HCT116 (cell line): ENCODE results near the gene GPC5. TPM values are rescaled to one million over a fixed set of nuclear protein-coding genes. Genes with fewer than 3 reads are reported as not detected.

Experiments used
- ATAC-seq: fragments of 200-7000 bp; cut with Tn5 transposase; 2 replicates; pipeline ENCODE4 v1.9.1; 2020; ENCODE audit warnings: mild to moderate bottlenecking, moderate library complexity
- BruUV-seq: library from RNA; stranded (reverse); fragments of 400-500 nt; replicated peaks from 2 replicates; lab custom pipeline; 2021; lab: Mats Ljungman, UMichigan
- CTCF ChIA-PET: fragments of 300-600 bp; sonication (Branson Sonifier 250); formaldehyde crosslinking; loops from one replicate; lab custom pipeline; 2021; ENCODE audit warnings: antibody characterized with exemption; lab: Charles Lee
- POLR2A ChIA-PET: fragments of 300-600, 350-600 bp; sonication (Branson Sonifier 250); formaldehyde crosslinking; loops from one replicate; lab custom pipeline; 2021; ENCODE audit warnings: antibody characterized with exemption; lab: Charles Lee
- RAD21 ChIA-PET, 2 experiments: fragments of 300-600 bp; sonication (Branson Sonifier 250); formaldehyde crosslinking; loops; one replicate each; lab custom pipeline; 2023; ENCODE audit warnings: low total read pairs in 2 of 2; ENCODE audit not compliant: uncharacterized antibody in 2 of 2, unreplicated experiment in 2 of 2, low non-redundant PET in 1 of 2; lab: Charles Lee
- DNase-seq: peaks from one replicate; pipeline ENCODE4 v3.0.0-alpha.2; 2010; ENCODE audit warnings: low read depth, low spot score
- H2AFZ ChIP-seq: fragments of 200-600 bp; shearing (Covaris generic), sonication (generic); 2 replicates; pipeline ENCODE4 v1.6.1; 2017; ENCODE audit warnings: low read depth, mixed run types, mixed read lengths, antibody characterized with exemption, low read length; ENCODE audit not compliant: poor library complexity, severe bottlenecking
- H3K27ac ChIP-seq: 2 replicates; pipeline ENCODE4 v1.5.1; 2012; ENCODE audit warnings: low read depth, low read length
- H3K27me3 ChIP-seq: fragments of 200-600 bp; sonication (generic); 2 replicates; pipeline ENCODE4 v1.6.1; 2016; ENCODE audit warnings: mixed run types, low read length, mixed read lengths; ENCODE audit not compliant: insufficient read depth
- H3K36me3 ChIP-seq, 2 experiments: fragments of 200-500 bp in 1 of 2; fragments of 200-600 bp in 1 of 2; sonication (Bioruptor generic) in 1 of 2; sonication (generic) in 1 of 2; 2 replicates each; pipeline versions ENCODE4 v1.5.1 to v1.6.1; 2014 to 2016; ENCODE audit warnings: low read length in 2 of 2, inconsistent platforms in 1 of 2, mixed read lengths in 1 of 2, mixed run types in 1 of 2; ENCODE audit not compliant: insufficient read depth in 2 of 2, control insufficient read depth in 1 of 2
- H3K4me1 ChIP-seq, 2 experiments: fragments of 200-600 bp in 1 of 2; sonication (generic) in 1 of 2; 2 replicates each; pipeline versions ENCODE4 v1.5.1 to v1.6.1; 2012 to 2017; ENCODE audit warnings: low read length in 2 of 2, inconsistent platforms in 1 of 2, mild to moderate bottlenecking in 1 of 2, mixed read lengths in 1 of 2, mixed run types in 1 of 2, moderate library complexity in 1 of 2; ENCODE audit not compliant: insufficient read depth in 2 of 2, control insufficient read depth in 1 of 2
- H3K4me2 ChIP-seq: fragments of 200-600 bp; sonication (generic); 2 replicates; pipeline ENCODE4 v1.6.1; 2017; ENCODE audit warnings: mixed run types, low read length, mixed read lengths
- H3K4me3 ChIP-seq, 2 experiments: fragments of 200-600 bp in 1 of 2; sonication (generic) in 1 of 2; replicated peaks in 1 of 2; 2 replicates each; pipeline ENCODE4 v1.5.1; 2011 to 2016; ENCODE audit warnings: low read length in 2 of 2, control low read depth in 1 of 2, low read depth in 1 of 2, mild to moderate bottlenecking in 1 of 2, mixed read lengths in 1 of 2, mixed run types in 1 of 2
- H3K79me2 ChIP-seq: fragments of 200-600 bp; sonication (generic); 2 replicates; pipeline ENCODE4 v1.6.1; 2017; ENCODE audit warnings: mild to moderate bottlenecking, mixed run types, low read length, moderate library complexity, mixed read lengths; ENCODE audit not compliant: insufficient read depth
- H3K9ac ChIP-seq: fragments of 200-600 bp; sonication (generic); 2 replicates; pipeline ENCODE4 v1.6.1; 2016; ENCODE audit warnings: low read length, mixed read lengths
- H3K9me2 ChIP-seq: fragments of 200-600 bp; sonication (generic), shearing (Covaris generic); 2 replicates; pipeline ENCODE4 v1.6.1; 2017; ENCODE audit warnings: mixed run types, mild to moderate bottlenecking, moderate library complexity; ENCODE audit not compliant: insufficient read depth
- H3K9me3 ChIP-seq, 2 experiments: fragments of 200-500 bp in 1 of 2; fragments of 200-600 bp in 1 of 2; sonication (Bioruptor generic) in 1 of 2; sonication (generic) in 1 of 2; 2 replicates each; pipeline ENCODE4 v1.6.1; 2014 to 2017; ENCODE audit warnings: low read length in 2 of 2, mixed read lengths in 2 of 2, inconsistent platforms in 1 of 2, low read depth in 1 of 2, mild to moderate bottlenecking in 1 of 2, mixed run types in 1 of 2, moderate library complexity in 1 of 2; ENCODE audit not compliant: control insufficient read depth in 1 of 2, insufficient read depth in 1 of 2
- H4K20me1 ChIP-seq: fragments of 200-600 bp; sonication (generic), shearing (Covaris generic); 2 replicates; pipeline ENCODE4 v1.6.1; 2017; ENCODE audit warnings: mixed run types, mild to moderate bottlenecking, moderate library complexity; ENCODE audit not compliant: insufficient read depth
- CBX3 ChIP-seq: IDR thresholded peaks from 2 replicates; pipeline ENCODE4 v1.6.1; 2012; ENCODE audit warnings: low read depth
- CTCF ChIP-seq, 3 experiments: fragments of 200-600 bp in 1 of 3; sonication (generic) in 1 of 3; IDR thresholded peaks in 2 of 3; conservative IDR thresholded peaks in 1 of 3; 2 replicates each; pipeline ENCODE4 v1.5.1; 2012 to 2017; ENCODE audit warnings: low read depth in 2 of 3, low read length in 2 of 3, antibody characterized with exemption in 1 of 3, borderline replicate concordance in 1 of 3, control low read depth in 1 of 3, mild to moderate bottlenecking in 1 of 3, mixed read lengths in 1 of 3, mixed run types in 1 of 3, moderate library complexity in 1 of 3; ENCODE audit not compliant: insufficient read depth in 1 of 3
- EGR1 ChIP-seq: IDR thresholded peaks from 2 replicates; pipeline ENCODE4 v1.6.1; 2012; ENCODE audit warnings: low read depth
- ELF1 ChIP-seq: IDR thresholded peaks from 2 replicates; pipeline ENCODE4 v1.6.1; 2012; ENCODE audit warnings: low read depth, borderline replicate concordance
- EZH2 ChIP-seq: fragments of 200-600 bp; sonication (generic); IDR thresholded peaks from 2 replicates; pipeline ENCODE4 v1.6.1; 2017; ENCODE audit warnings: antibody characterized with exemption, mixed run types
- EZH2phosphoT487 ChIP-seq: fragments of 200-600 bp; IDR thresholded peaks from 2 replicates; pipeline ENCODE4 v1.6.1; 2018; ENCODE audit warnings: antibody characterized with exemption, borderline replicate concordance
- JUND ChIP-seq: IDR thresholded peaks from 2 replicates; pipeline ENCODE4 v1.6.1; 2012
- POLR2A ChIP-seq: IDR thresholded peaks from 2 replicates; pipeline ENCODE4 v1.7.0; 2011; ENCODE audit warnings: borderline replicate concordance; ENCODE audit not compliant: insufficient read depth, insufficient read length; ENCODE audit errors: extremely low read depth
- POLR2AphosphoS5 ChIP-seq: IDR thresholded peaks from 2 replicates; pipeline ENCODE4 v1.6.1; 2011; ENCODE audit warnings: mild to moderate bottlenecking, low read depth, low read length, moderate library complexity
- RAD21 ChIP-seq: IDR thresholded peaks from 2 replicates; pipeline ENCODE4 v1.6.1; 2012; ENCODE audit warnings: low read depth, mild to moderate bottlenecking
- TCF7L2 ChIP-seq: IDR thresholded peaks from 2 replicates; pipeline ENCODE4 v1.7.0; 2011; ENCODE audit warnings: borderline replicate concordance, inconsistent platforms; ENCODE audit not compliant: insufficient read depth, insufficient read length; ENCODE audit errors: extremely low read depth
- ZFX ChIP-seq: fragments of 450-650 bp; IDR thresholded peaks from 2 replicates; pipeline ENCODE4 v1.6.1; 2017
- intact Hi-C: fragments of 100-400 bp; cut with micrococcal nuclease; formaldehyde crosslinking; loops from 2 replicates; pipeline ENCODE4 v1.10.0; 2022
- total RNA-seq: library from RNA; stranded (reverse); gene quantifications from one replicate; pipeline ENCODE4 v1.2.1, GENCODE V29; 2021; ENCODE audit not compliant: unreplicated experiment
- TF ChIP-seq, protein P1 (sequence below): IDR thresholded peaks from 2 replicates; pipeline ENCODE4 v1.6.1; 2012
- TF ChIP-seq, protein P2 (sequence below): IDR thresholded peaks from 2 replicates; pipeline ENCODE4 v1.6.1; 2012; ENCODE audit warnings: low read depth

The GPC5 gene
- total RNA-seq, 1 experiment from 2014 or later, result not detected

DNA sequence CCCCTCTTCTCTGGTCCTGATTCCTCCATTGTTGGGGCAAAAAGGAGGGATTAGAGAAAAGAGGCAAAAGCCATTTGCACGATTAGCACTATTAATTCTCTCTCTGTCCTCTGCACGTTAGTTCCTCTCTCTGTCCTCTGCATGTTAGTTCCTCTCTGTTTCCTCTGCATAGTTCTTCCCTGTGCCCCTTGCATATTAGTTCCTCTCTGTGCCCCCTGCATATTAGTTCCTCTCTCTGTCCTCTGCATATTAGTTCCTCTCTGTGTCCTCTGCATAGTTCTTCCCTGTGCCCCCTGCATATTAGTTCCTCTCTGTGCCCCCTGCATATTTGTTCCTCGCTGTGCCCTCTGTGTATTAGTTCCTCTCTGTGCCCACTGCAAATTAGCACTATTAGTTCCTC, 981.0 kb downstream of the GPC5 start:
- H2AFZ ChIP-seq, result no peak overlapping the region
- no peak overlapping the region for H3K27ac ChIP-seq
- POLR2A ChIA-PET, result no interaction called here
- no peak overlapping the region for H3K9ac ChIP-seq
- no peaks in the 10 kb centered on the region for H4K20me1 ChIP-seq
- intact Hi-C loops, result no loop called here
- ATAC-seq (no peak), DNase-seq (no peak)
- no peaks in the 10 kb centered on the region for H3K9me2 ChIP-seq
- no peaks in the 10 kb centered on the region for H3K4me1 ChIP-seq
- H3K36me3 ChIP-seq, result no peaks in the 10 kb centered on the region
- H3K27me3 ChIP-seq, result no peaks in the 10 kb centered on the region
- H3K4me3 ChIP-seq, result no peak overlapping the region
- CTCF ChIA-PET, result no interaction called here
- RAD21 ChIA-PET, result no interaction called here
- no TSS peak for BruUV-seq
- no peaks in the 10 kb centered on the region for H3K79me2 ChIP-seq
- H3K9me3 ChIP-seq, result peaks cover 7 to 17% of the 10 kb centered on the region in 2 experiments; a peak in 3 of 4 replicates
- TF ChIP-seq ZFX (no peak), EZH2 (no peak), ELF1 (no peak), JUND (no peak), EGR1 (no peak), POLR2AphosphoS5 (no peak), RAD21 (no peak), CTCF (IDR thresholded peaks at IDR 0.05 in 2 of 3, conservative IDR thresholded peaks at IDR 0.05 in 1 of 3; ENCODE audit: borderline replicate concordance in 1 of 3, insufficient read depth in 1 of 3, low read depth in 2 of 3, low read length in 2 of 3) (no peak), EZH2phosphoT487 (no peak), TCF7L2 (no peak), POLR2A (no peak), CBX3 (no peak)
- TF ChIP-seq, protein P1, sequence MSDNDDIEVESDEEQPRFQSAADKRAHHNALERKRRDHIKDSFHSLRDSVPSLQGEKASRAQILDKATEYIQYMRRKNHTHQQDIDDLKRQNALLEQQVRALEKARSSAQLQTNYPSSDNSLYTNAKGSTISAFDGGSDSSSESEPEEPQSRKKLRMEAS, result no peak
- TF ChIP-seq, protein P2, sequence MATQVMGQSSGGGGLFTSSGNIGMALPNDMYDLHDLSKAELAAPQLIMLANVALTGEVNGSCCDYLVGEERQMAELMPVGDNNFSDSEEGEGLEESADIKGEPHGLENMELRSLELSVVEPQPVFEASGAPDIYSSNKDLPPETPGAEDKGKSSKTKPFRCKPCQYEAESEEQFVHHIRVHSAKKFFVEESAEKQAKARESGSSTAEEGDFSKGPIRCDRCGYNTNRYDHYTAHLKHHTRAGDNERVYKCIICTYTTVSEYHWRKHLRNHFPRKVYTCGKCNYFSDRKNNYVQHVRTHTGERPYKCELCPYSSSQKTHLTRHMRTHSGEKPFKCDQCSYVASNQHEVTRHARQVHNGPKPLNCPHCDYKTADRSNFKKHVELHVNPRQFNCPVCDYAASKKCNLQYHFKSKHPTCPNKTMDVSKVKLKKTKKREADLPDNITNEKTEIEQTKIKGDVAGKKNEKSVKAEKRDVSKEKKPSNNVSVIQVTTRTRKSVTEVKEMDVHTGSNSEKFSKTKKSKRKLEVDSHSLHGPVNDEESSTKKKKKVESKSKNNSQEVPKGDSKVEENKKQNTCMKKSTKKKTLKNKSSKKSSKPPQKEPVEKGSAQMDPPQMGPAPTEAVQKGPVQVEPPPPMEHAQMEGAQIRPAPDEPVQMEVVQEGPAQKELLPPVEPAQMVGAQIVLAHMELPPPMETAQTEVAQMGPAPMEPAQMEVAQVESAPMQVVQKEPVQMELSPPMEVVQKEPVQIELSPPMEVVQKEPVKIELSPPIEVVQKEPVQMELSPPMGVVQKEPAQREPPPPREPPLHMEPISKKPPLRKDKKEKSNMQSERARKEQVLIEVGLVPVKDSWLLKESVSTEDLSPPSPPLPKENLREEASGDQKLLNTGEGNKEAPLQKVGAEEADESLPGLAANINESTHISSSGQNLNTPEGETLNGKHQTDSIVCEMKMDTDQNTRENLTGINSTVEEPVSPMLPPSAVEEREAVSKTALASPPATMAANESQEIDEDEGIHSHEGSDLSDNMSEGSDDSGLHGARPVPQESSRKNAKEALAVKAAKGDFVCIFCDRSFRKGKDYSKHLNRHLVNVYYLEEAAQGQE, result no peak
- H3K4me2 ChIP-seq, result no peak overlapping the region
